Measurements from ENCODE around the gene ANGPTL2.
A peak's percentile ranks its signal among the peaks of the same experiment; 100 is the strongest.

Gene ANGPTL2

GRCh38 chr9:127154390-127155191, 32.2 kb upstream of the ANGPTL2 start:
- DNase-seq = peak; percentile 68

- DNase-seq = no peak
Observed at GRCh38 chr9:127154003-127154389, 31.6 kb upstream of the ANGPTL2 start.

- no peak for DNase-seq
Observed at GRCh38 chr9:127153501-127153900, 31.1 kb upstream of the ANGPTL2 start.

GRCh38 chr9:127149463-127150390, 27.3 kb upstream of the ANGPTL2 start:
- no peak for DNase-seq

- DNase-seq = no peak
Observed at GRCh38 chr9:127149010-127149409, 26.6 kb upstream of the ANGPTL2 start.

- DNase-seq = no peak
Observed at GRCh38 chr9:127148014-127148413, 25.6 kb upstream of the ANGPTL2 start.

GRCh38 chr9:127147251-127147650, 24.8 kb upstream of the ANGPTL2 start:
- no peak for DNase-seq

- DNase-seq = peak; percentile 38
Observed at GRCh38 chr9:127146841-127147240, 24.4 kb upstream of the ANGPTL2 start.

GRCh38 chr9:127144670-127145445, 22.4 kb upstream of the ANGPTL2 start:
- DNase-seq = no peak

- DNase-seq = no peak
Observed at GRCh38 chr9:127143920-127144465, 21.6 kb upstream of the ANGPTL2 start.

- no peak for DNase-seq
Observed at GRCh38 chr9:127142931-127143464, 20.6 kb upstream of the ANGPTL2 start.

GRCh38 chr9:127142291-127142690, 19.9 kb upstream of the ANGPTL2 start:
- no peak for DNase-seq

- no peak for DNase-seq
Observed at GRCh38 chr9:127140842-127141675, 18.6 kb upstream of the ANGPTL2 start.

- no peak for DNase-seq
Observed at GRCh38 chr9:127140181-127140580, 17.7 kb upstream of the ANGPTL2 start.

- DNase-seq = no peak
Observed at GRCh38 chr9:127139775-127140174, 17.3 kb upstream of the ANGPTL2 start.

GRCh38 chr9:127139071-127139731, 16.8 kb upstream of the ANGPTL2 start:
- DNase-seq = no peak

GRCh38 chr9:127138444-127138843, 16.0 kb upstream of the ANGPTL2 start:
- DNase-seq = no peak

- peak; percentile 41 for DNase-seq
Observed at GRCh38 chr9:127137640-127138360, 15.4 kb upstream of the ANGPTL2 start.

GRCh38 chr9:127136880-127137639, 14.6 kb upstream of the ANGPTL2 start:
- no peak for DNase-seq

Measured in fibroblast of upper back skin (primary cell).